Measurements from ENCODE around the gene TEX26. TPM values are rescaled to one million over a fixed set of nuclear protein-coding genes. Genes with fewer than 3 reads are reported as not detected.

Gene TEX26
- total RNA-seq, 2 experiments from 2014 or later, result not detected

DNA sequence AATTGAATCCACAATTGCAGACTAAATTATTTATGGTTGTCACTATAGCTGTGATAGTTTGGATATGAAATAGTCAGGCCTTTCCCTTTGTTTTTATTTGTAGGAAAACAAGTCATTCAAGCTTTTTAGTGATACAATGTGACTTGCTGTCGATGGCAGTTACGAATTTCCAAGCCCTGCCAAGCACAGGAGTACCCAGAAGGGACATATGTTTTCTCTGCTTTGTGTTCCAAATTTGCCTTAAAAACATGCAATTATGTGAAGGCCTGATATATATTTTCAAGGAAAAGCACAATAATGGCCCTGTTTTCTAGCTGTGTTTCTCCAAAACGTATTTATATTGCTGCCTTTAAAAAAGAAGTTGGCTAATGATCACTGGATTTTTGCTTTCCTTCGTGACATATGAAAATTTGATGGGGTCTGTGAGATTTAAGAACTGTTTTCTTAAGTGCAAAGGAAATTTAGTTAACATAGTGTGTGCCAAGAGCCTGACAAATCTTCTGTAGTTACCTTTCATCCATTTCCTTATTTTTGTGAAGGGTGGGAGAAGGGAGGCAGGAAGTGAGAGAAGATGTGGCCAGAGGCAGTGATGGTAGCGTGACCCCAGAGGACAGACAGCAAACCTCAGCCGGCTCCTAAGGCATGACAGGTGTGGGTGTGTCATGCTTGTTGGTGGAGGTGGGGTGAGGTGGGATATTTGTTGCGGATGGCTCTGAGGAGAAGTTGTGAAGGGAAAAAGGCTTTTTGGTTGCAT lies 79.6 kb downstream of the TEX26 start:
- intact Hi-C loops (cut with DNase I, micrococcal nuclease), result no loop called here
- Histone ChIP-seq H3K36me3 (ENCODE audit: insufficient read depth, low read length) (no peaks in the 10 kb centered on the region), H3K27ac (ENCODE audit: low read depth in 1 of 2, low read length in 2 of 2) (no peak overlapping the region), H3K4me1 (ENCODE audit: insufficient read depth, low read length) (no peaks in the 10 kb centered on the region), H3K27me3 (ENCODE audit: control insufficient read depth in 1 of 2, insufficient read depth in 2 of 2, low read length in 2 of 2) (no peaks in the 10 kb centered on the region), H3K9me3 (ENCODE audit: control insufficient read depth in 1 of 2, insufficient read depth in 1 of 2, low read length in 2 of 2) (no peaks in the 10 kb centered on the region), H3K4me3 (ENCODE audit: low read length) (no peak overlapping the region)
- no peak overlapping the region for H3K27ac Mint-ChIP-seq
- POLR2A ChIA-PET, result no interaction called here
- no peaks in the 10 kb centered on the region for H3K36me3 Mint-ChIP-seq (ENCODE audit: low read depth)
- ATAC-seq (ENCODE audit: poor library complexity) (no peak), DNase-seq (no peak)
- TF ChIP-seq, protein P1, sequence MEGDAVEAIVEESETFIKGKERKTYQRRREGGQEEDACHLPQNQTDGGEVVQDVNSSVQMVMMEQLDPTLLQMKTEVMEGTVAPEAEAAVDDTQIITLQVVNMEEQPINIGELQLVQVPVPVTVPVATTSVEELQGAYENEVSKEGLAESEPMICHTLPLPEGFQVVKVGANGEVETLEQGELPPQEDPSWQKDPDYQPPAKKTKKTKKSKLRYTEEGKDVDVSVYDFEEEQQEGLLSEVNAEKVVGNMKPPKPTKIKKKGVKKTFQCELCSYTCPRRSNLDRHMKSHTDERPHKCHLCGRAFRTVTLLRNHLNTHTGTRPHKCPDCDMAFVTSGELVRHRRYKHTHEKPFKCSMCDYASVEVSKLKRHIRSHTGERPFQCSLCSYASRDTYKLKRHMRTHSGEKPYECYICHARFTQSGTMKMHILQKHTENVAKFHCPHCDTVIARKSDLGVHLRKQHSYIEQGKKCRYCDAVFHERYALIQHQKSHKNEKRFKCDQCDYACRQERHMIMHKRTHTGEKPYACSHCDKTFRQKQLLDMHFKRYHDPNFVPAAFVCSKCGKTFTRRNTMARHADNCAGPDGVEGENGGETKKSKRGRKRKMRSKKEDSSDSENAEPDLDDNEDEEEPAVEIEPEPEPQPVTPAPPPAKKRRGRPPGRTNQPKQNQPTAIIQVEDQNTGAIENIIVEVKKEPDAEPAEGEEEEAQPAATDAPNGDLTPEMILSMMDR (IDR thresholded peaks at IDR 0.05), result no peak
- no peaks in the 10 kb centered on the region for H3K9me3 Mint-ChIP-seq
- no peaks in the 10 kb centered on the region for H3K4me1 Mint-ChIP-seq (ENCODE audit: low read depth)
- peaks cover 30% of the 10 kb centered on the region for H3K27me3 Mint-ChIP-seq
- no peak overlapping the region for H3K4me3 Mint-ChIP-seq
- CTCF ChIA-PET, result no interaction called here

DNA sequence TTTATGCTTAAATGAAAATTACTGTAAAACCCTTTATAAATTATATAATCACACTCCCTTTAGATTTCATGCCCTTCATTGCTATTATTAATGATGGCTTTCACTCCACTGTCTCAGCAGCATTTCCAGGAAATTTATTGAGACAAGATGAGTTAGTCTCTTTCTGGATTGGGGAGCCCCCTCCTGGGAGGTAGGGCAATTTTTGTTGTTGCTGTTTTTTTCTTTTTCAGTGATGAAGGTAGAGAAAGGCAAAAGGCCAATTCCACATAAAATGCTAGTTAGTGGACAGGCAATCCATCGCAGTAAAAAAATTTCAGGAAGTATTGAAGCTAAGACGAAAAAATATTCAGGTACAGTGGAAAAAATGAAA lies 80.2 kb downstream of the TEX26 start:
- no peaks in the 10 kb centered on the region for H3K36me3 Mint-ChIP-seq (ENCODE audit: low read depth)
- no peaks in the 10 kb centered on the region for H3K27me3 ChIP-seq (ENCODE audit: control insufficient read depth in 1 of 2, insufficient read depth in 2 of 2, low read length in 2 of 2)
- TF ChIP-seq, protein P1 (IDR thresholded peaks at IDR 0.05), result no peak
- ChIA-PET CTCF (no interaction called here), POLR2A (no interaction called here)
- ATAC-seq (ENCODE audit: poor library complexity) (no peak), DNase-seq (no peak)
- no peak overlapping the region for H3K27ac Mint-ChIP-seq
- no peak overlapping the region for H3K27ac ChIP-seq (ENCODE audit: low read depth in 1 of 2, low read length in 2 of 2)
- H3K9me3 ChIP-seq (ENCODE audit: control insufficient read depth in 1 of 2, insufficient read depth in 1 of 2, low read length in 2 of 2), result no peaks in the 10 kb centered on the region
- H3K4me3 Mint-ChIP-seq, result no peak overlapping the region
- H3K4me1 Mint-ChIP-seq (ENCODE audit: low read depth), result no peaks in the 10 kb centered on the region
- no peaks in the 10 kb centered on the region for H3K4me1 ChIP-seq (ENCODE audit: insufficient read depth, low read length)
- H3K27me3 Mint-ChIP-seq, result peaks cover 31% of the 10 kb centered on the region
- H3K36me3 ChIP-seq (ENCODE audit: insufficient read depth, low read length), result no peaks in the 10 kb centered on the region
- H3K9me3 Mint-ChIP-seq, result no peaks in the 10 kb centered on the region
- H3K4me3 ChIP-seq (ENCODE audit: low read length), result no peak overlapping the region
- intact Hi-C loops (cut with DNase I, micrococcal nuclease), result no loop called here

DNA sequence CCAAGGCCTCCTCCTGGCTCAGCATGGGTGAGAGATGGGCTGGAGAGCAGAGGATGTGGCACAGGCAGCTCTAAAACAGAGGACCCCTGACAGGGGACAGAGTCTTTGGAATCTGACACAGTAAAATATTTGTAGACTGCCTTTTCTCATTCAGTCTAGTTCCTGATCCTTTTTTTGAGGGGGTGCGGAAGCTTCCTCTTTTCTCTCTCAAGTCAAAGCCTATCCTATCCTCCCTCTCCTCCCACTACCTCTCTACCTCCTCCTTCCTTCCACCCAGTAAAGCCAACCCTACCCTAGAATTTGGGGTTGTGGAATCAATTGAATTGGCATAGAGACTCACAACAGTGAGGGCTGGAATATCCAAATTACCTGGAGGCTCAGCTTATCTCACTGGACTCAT lies 82.0 kb downstream of the TEX26 start:
- H3K9me3 Mint-ChIP-seq, result no peaks in the 10 kb centered on the region
- H3K4me3 ChIP-seq (ENCODE audit: low read length), result no peak overlapping the region
- no peaks in the 10 kb centered on the region for H3K4me1 ChIP-seq (ENCODE audit: insufficient read depth, low read length)
- no peak overlapping the region for H3K27ac Mint-ChIP-seq
- peaks cover 40% of the 10 kb centered on the region for H3K27me3 Mint-ChIP-seq
- no peaks in the 10 kb centered on the region for H3K36me3 Mint-ChIP-seq (ENCODE audit: low read depth)
- ChIA-PET CTCF (no interaction called here), POLR2A (no interaction called here)
- H3K4me1 Mint-ChIP-seq (ENCODE audit: low read depth), result no peaks in the 10 kb centered on the region
- no peak overlapping the region for H3K27ac ChIP-seq (ENCODE audit: low read depth in 1 of 2, low read length in 2 of 2)
- intact Hi-C loops (cut with DNase I, micrococcal nuclease), result no loop called here
- no peaks in the 10 kb centered on the region for H3K36me3 ChIP-seq (ENCODE audit: insufficient read depth, low read length)
- ATAC-seq (ENCODE audit: poor library complexity) (no peak), DNase-seq (no peak)
- H3K4me3 Mint-ChIP-seq, result no peak overlapping the region
- TF ChIP-seq, protein P1 (IDR thresholded peaks at IDR 0.05), result no peak
- H3K27me3 ChIP-seq (ENCODE audit: control insufficient read depth in 1 of 2, insufficient read depth in 2 of 2, low read length in 2 of 2), result no peaks in the 10 kb centered on the region
- H3K9me3 ChIP-seq (ENCODE audit: control insufficient read depth in 1 of 2, insufficient read depth in 1 of 2, low read length in 2 of 2), result peaks cover 0 to 6% of the 10 kb centered on the region in 2 experiments
